ENCODE measurements around the gene PLA2G2E. TPM values are rescaled to one million over a fixed set of nuclear protein-coding genes. Genes with fewer than 3 reads are reported as not detected.

Gene PLA2G2E
- total RNA-seq: not detected in 2 replicates

GRCh38 chr1:19923137-19923952, at the start of gene PLA2G2E:
TSS of gene PLA2G2E (minus strand) at chr1:19923617. CDS start at chr1:19923559, 58 bp downstream.
- DNase-seq: no peak

- DNase-seq: no peak
Measured at GRCh38 chr1:19971664-19972063, 48.2 kb upstream of the PLA2G2E start.

- no peak for DNase-seq
Measured at GRCh38 chr1:19969898-19970660, 46.7 kb upstream of the PLA2G2E start.

GRCh38 chr1:19967808-19968207, 44.4 kb upstream of the PLA2G2E start:
- no peak for DNase-seq

- DNase-seq: no peak
Measured at GRCh38 chr1:19964542-19964941, 41.1 kb upstream of the PLA2G2E start.

GRCh38 chr1:19963636-19964035, 40.2 kb upstream of the PLA2G2E start:
- DNase-seq: no peak

- DNase-seq: no peak
Measured at GRCh38 chr1:19960591-19960990, 37.2 kb upstream of the PLA2G2E start.

- DNase-seq: no peak
Measured at GRCh38 chr1:19957779-19958178, 34.4 kb upstream of the PLA2G2E start.

- DNase-seq: no peak
Measured at GRCh38 chr1:19955534-19956170, 32.2 kb upstream of the PLA2G2E start.

- no peak for DNase-seq
Measured at GRCh38 chr1:19954059-19954458, 30.6 kb upstream of the PLA2G2E start.

GRCh38 chr1:19949016-19949415, 25.6 kb upstream of the PLA2G2E start:
- DNase-seq: peak; percentile 86

- DNase-seq: no peak
Measured at GRCh38 chr1:19946971-19947370, 23.6 kb upstream of the PLA2G2E start.

- no peak for DNase-seq
Measured at GRCh38 chr1:19946331-19946751, 22.9 kb upstream of the PLA2G2E start.

GRCh38 chr1:19945914-19946313, 22.5 kb upstream of the PLA2G2E start:
- no peak for DNase-seq

- no peak for DNase-seq
Measured at GRCh38 chr1:19942657-19943056, 19.2 kb upstream of the PLA2G2E start.

- no peak for DNase-seq
Measured at GRCh38 chr1:19942088-19942487, 18.7 kb upstream of the PLA2G2E start.

- no peak for DNase-seq
Measured at GRCh38 chr1:19941206-19941568, 17.8 kb upstream of the PLA2G2E start.

GRCh38 chr1:19940486-19941205, 17.2 kb upstream of the PLA2G2E start:
- DNase-seq: no peak

- no peak for DNase-seq
Measured at GRCh38 chr1:19938472-19938871, 15.1 kb upstream of the PLA2G2E start.

- DNase-seq: no peak
Measured at GRCh38 chr1:19936061-19936750, 12.8 kb upstream of the PLA2G2E start.

- no peak for DNase-seq
Measured at GRCh38 chr1:19934336-19934735, 10.9 kb upstream of the PLA2G2E start.

- DNase-seq: no peak
Measured at GRCh38 chr1:19932866-19933265, 9.4 kb upstream of the PLA2G2E start.
